Measurements from ENCODE around the gene AFG3L2. TPM values are rescaled to one million over a fixed set of nuclear protein-coding genes. Genes with fewer than 3 reads are reported as not detected.

Gene AFG3L2
- total RNA-seq, 1 experiment from 2014 or later, result 66.7 TPM

GRCh38 chr18:12352188-12352587 lies 24.8 kb downstream of the AFG3L2 start:
- POLR2A ChIA-PET, result no interaction called here
- no peaks in the 10 kb centered on the region for H3K9me3 ChIP-seq (ENCODE audit: control insufficient read depth in 1 of 2, insufficient read depth in 1 of 2, low read depth in 1 of 2, low read length in 2 of 2)

More at GRCh38 chr18:12352188-12352587, 24.8 kb downstream of the AFG3L2 start:
- no peak overlapping the region for H3K9ac ChIP-seq (ENCODE audit: low read length)
- BruUV-seq (replicated peaks), result no TSS peak
- intact Hi-C loops (cut with micrococcal nuclease), result no loop called here
- no peak overlapping the region for H3K4me2 ChIP-seq (ENCODE audit: low read length)
- H3K27ac ChIP-seq (ENCODE audit: low read depth, low read length), result no peak overlapping the region
- H3K4me3 ChIP-seq (replicated peaks in 1 of 2; ENCODE audit: low read depth in 1 of 2, low read length in 2 of 2), result no peak overlapping the region
- CTCF ChIA-PET, result no interaction called here
- H3K27me3 ChIP-seq (ENCODE audit: insufficient read depth, low read length), result no peaks in the 10 kb centered on the region
- no peaks in the 10 kb centered on the region for H4K20me1 ChIP-seq (ENCODE audit: insufficient read depth)
- H2AFZ ChIP-seq (ENCODE audit: low read depth, low read length, poor library complexity, severe bottlenecking), result no peak overlapping the region
- H3K9me2 ChIP-seq (ENCODE audit: insufficient read depth), result no peaks in the 10 kb centered on the region
- no peak for ATAC-seq
- TF ChIP-seq SRF (IDR thresholded peaks at IDR 0.05; ENCODE audit: low read depth) (no peak), EZH2phosphoT487 (IDR thresholded peaks at IDR 0.05; ENCODE audit: borderline replicate concordance) (no peak), ATF3 (IDR thresholded peaks at IDR 0.05) (no peak), RAD21 (IDR thresholded peaks at IDR 0.05; ENCODE audit: low read depth) (no peak), ZBTB33 (IDR thresholded peaks at IDR 0.05; ENCODE audit: extremely low read depth, insufficient replicate concordance, low read length) (no peak), JUND (IDR thresholded peaks at IDR 0.05) (no peak), FOSL1 (IDR thresholded peaks at IDR 0.05; ENCODE audit: low read depth) (no peak)
- no peak for DNase-seq (ENCODE audit: low read depth, low spot score)
- H3K4me1 ChIP-seq (ENCODE audit: control insufficient read depth in 1 of 2, insufficient read depth in 2 of 2, low read length in 2 of 2), result no peaks in the 10 kb centered on the region
- RAD21 ChIA-PET (ENCODE audit: low non-redundant PET in 1 of 2, low total read pairs in 2 of 2, uncharacterized antibody in 2 of 2, unreplicated experiment in 2 of 2), result no interaction called here
- peaks cover 38 to 40% of the 10 kb centered on the region in 2 experiments; a peak in 3 of 4 replicates for H3K36me3 ChIP-seq (ENCODE audit: control insufficient read depth in 1 of 2, insufficient read depth in 2 of 2, low read length in 2 of 2)
- peaks cover 4% of the 10 kb centered on the region for H3K79me2 ChIP-seq (ENCODE audit: insufficient read depth, low read length)

Measured in HCT116 (cell line).